ENCODE measurements around the gene KRTAP4-5.

- TF ChIP-seq POLR2AphosphoS5 (IDR thresholded peaks at IDR 0.05) (no peak), CTCF (IDR thresholded peaks at IDR 0.05) (no peak), EP300 (IDR thresholded peaks at IDR 0.05) (no peak)
These were observed 9.1 kb downstream of the KRTAP4-5 start, which contains the start of gene KRTAP4-6 for GRCh38 chr17:41140360-41141131.
